ENCODE results near the gene GPR180. TPM values are rescaled to one million over a fixed set of nuclear protein-coding genes. Genes with fewer than 3 reads are reported as not detected.

Gene GPR180
- polyA plus RNA-seq, 3 donors = 1.0 to 1.1 (median 1.0) TPM

DNA sequence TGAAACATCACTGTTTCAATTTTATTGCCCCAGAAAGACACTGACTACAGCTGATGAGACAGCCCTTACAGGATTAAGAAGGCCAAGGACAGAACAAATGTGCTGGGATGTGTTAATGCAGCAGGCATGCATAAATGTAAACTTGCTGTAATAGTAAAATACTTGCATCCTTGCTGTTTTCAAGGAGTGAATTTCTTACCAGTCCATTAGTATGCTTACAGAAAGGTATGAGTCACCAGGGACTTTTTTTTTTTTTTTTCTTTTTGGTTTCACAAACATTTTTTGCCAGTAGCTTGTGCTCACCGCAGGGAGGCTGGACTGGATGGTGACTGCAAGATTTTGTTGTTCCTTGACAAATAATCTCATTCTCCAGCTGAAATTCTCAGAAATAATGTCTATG is 55.1 kb downstream of the GPR180 start:
- TF ChIP-seq, protein P1, sequence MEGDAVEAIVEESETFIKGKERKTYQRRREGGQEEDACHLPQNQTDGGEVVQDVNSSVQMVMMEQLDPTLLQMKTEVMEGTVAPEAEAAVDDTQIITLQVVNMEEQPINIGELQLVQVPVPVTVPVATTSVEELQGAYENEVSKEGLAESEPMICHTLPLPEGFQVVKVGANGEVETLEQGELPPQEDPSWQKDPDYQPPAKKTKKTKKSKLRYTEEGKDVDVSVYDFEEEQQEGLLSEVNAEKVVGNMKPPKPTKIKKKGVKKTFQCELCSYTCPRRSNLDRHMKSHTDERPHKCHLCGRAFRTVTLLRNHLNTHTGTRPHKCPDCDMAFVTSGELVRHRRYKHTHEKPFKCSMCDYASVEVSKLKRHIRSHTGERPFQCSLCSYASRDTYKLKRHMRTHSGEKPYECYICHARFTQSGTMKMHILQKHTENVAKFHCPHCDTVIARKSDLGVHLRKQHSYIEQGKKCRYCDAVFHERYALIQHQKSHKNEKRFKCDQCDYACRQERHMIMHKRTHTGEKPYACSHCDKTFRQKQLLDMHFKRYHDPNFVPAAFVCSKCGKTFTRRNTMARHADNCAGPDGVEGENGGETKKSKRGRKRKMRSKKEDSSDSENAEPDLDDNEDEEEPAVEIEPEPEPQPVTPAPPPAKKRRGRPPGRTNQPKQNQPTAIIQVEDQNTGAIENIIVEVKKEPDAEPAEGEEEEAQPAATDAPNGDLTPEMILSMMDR (IDR thresholded peaks at IDR 0.05) = no peak
- H3K27me3 Mint-ChIP-seq (ENCODE audit: low read depth in 3 of 3) = peaks cover 5 to 8% (median 8%) of the 10 kb centered on the region in 3 donors
- H3K36me3 Mint-ChIP-seq = no peaks in the 10 kb centered on the region
- no peak overlapping the region for H3K27ac ChIP-seq (ENCODE audit: low read depth in 1 of 2, low read length in 2 of 2)
- no peak overlapping the region for H3K4me3 Mint-ChIP-seq
- no peaks in the 10 kb centered on the region for H3K9me3 ChIP-seq (replicated peaks in 1 of 2; ENCODE audit: control insufficient read depth in 1 of 2, insufficient read depth in 1 of 2, low read length in 2 of 2)
- no peaks in the 10 kb centered on the region for H3K79me2 ChIP-seq (ENCODE audit: insufficient read depth, low read length)
- H4K20me1 ChIP-seq (ENCODE audit: insufficient read depth, low read length) = no peaks in the 10 kb centered on the region
- H3K27me3 ChIP-seq (ENCODE audit: control insufficient read depth in 2 of 2, insufficient read depth in 2 of 2, low read length in 2 of 2) = peaks cover 0 to 6% of the 10 kb centered on the region in 2 donors
- intact Hi-C loops (cut with micrococcal nuclease) = no loop called here
- H3K9me3 Mint-ChIP-seq = peaks cover 0 to 5% (median 2%) of the 10 kb centered on the region in 7 donors
- H3K4me1 ChIP-seq (ENCODE audit: control insufficient read depth in 1 of 2, insufficient read depth in 2 of 2, low read length in 2 of 2) = no peaks in the 10 kb centered on the region
- WGBS (ENCODE audit: insufficient coverage) = no CpG with 5 or more reads among the region's 1 CpG
- no peak overlapping the region for H2AFZ ChIP-seq (ENCODE audit: insufficient read depth, low read depth, low read length, poor library complexity, severe bottlenecking)
- H3K4me2 ChIP-seq (replicated peaks; ENCODE audit: extremely low read depth, low read length, poor library complexity, severe bottlenecking) = no peak overlapping the region
- H3K27ac Mint-ChIP-seq = no peak overlapping the region
- no peak overlapping the region for H3K9ac ChIP-seq (ENCODE audit: insufficient read depth, low read length, poor library complexity, severe bottlenecking)
- no peak overlapping the region for H3K4me3 ChIP-seq (replicated peaks in 1 of 3; ENCODE audit: low read depth in 2 of 3, low read length in 3 of 3)
- H3K36me3 ChIP-seq (replicated peaks in 1 of 2; ENCODE audit: control insufficient read depth in 1 of 2, insufficient read depth in 2 of 2, low read length in 2 of 2) = no peaks in the 10 kb centered on the region
- no peaks in the 10 kb centered on the region for H3K4me1 Mint-ChIP-seq
- DNase-seq = no peak

DNA sequence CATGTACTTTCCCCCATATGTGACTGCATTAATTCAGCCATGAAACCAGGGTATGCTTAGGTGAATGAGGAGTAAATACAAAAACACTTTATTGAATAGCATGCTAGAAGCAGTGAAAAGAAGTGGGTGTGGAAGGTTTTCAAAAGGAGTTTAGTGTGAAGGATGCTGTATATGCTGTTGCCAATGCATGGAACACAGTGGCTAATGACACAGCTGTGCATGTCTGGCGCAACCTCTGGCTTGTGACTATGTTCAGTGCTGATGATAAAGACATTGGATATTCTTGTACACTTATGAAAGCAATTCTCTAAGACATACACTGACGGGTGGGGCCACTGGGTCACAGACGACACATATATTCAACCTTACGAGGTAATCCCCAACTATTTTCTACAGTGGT is 55.5 kb downstream of the GPR180 start:
- H2AFZ ChIP-seq (ENCODE audit: insufficient read depth, low read depth, low read length, poor library complexity, severe bottlenecking) = no peak overlapping the region
- H3K9ac ChIP-seq (ENCODE audit: insufficient read depth, low read length, poor library complexity, severe bottlenecking) = no peak overlapping the region
- H3K4me2 ChIP-seq (replicated peaks; ENCODE audit: extremely low read depth, low read length, poor library complexity, severe bottlenecking) = no peak overlapping the region
- H3K9me3 Mint-ChIP-seq = peaks cover 0 to 5% (median 2%) of the 10 kb centered on the region in 7 donors
- H3K4me3 ChIP-seq (replicated peaks in 1 of 3; ENCODE audit: low read depth in 2 of 3, low read length in 3 of 3) = no peak overlapping the region
- H3K36me3 ChIP-seq (replicated peaks in 1 of 2; ENCODE audit: control insufficient read depth in 1 of 2, insufficient read depth in 2 of 2, low read length in 2 of 2) = no peaks in the 10 kb centered on the region
- H3K79me2 ChIP-seq (ENCODE audit: insufficient read depth, low read length) = no peaks in the 10 kb centered on the region
- no peaks in the 10 kb centered on the region for H3K9me3 ChIP-seq (replicated peaks in 1 of 2; ENCODE audit: control insufficient read depth in 1 of 2, insufficient read depth in 1 of 2, low read length in 2 of 2)
- intact Hi-C loops (cut with micrococcal nuclease) = no loop called here
- H3K27ac Mint-ChIP-seq = no peak overlapping the region
- H3K4me3 Mint-ChIP-seq = no peak overlapping the region
- H3K27ac ChIP-seq (ENCODE audit: low read depth in 1 of 2, low read length in 2 of 2) = no peak overlapping the region
- TF ChIP-seq, protein P1 (IDR thresholded peaks at IDR 0.05) = no peak
- peaks cover under 1% of the 10 kb centered on the region for H3K4me1 Mint-ChIP-seq
- no peaks in the 10 kb centered on the region for H3K36me3 Mint-ChIP-seq
- no peaks in the 10 kb centered on the region for H3K4me1 ChIP-seq (ENCODE audit: control insufficient read depth in 1 of 2, insufficient read depth in 2 of 2, low read length in 2 of 2)
- DNase-seq = no peak
- peaks cover 4 to 9% of the 10 kb centered on the region in 2 donors for H3K27me3 ChIP-seq (ENCODE audit: control insufficient read depth in 2 of 2, insufficient read depth in 2 of 2, low read length in 2 of 2)
- peaks cover 7 to 12% (median 11%) of the 10 kb centered on the region in 3 donors for H3K27me3 Mint-ChIP-seq (ENCODE audit: low read depth in 3 of 3)
- no peaks in the 10 kb centered on the region for H4K20me1 ChIP-seq (ENCODE audit: insufficient read depth, low read length)
- no CpG with 5 or more reads among the region's 4 CpGs for WGBS (ENCODE audit: insufficient coverage)

Measured in CD14-positive monocyte (primary cell).